ENCODE data around the gene FREM1. TPM values are rescaled to one million over a fixed set of nuclear protein-coding genes. Genes with fewer than 3 reads are reported as not detected.

The FREM1 gene
- total RNA-seq, 2 donors from 2014 or later = 8.6 to 21.0 TPM

GRCh38 chr9:14899042-14899814 is 11.0 kb downstream of the FREM1 start:
- peaks cover 13% of the 10 kb centered on the region for H3K9me3 Mint-ChIP-seq
- peaks cover 8% of the 10 kb centered on the region for H3K9me3 ChIP-seq (ENCODE audit: control insufficient read depth, low read length)
- H3K9ac ChIP-seq (ENCODE audit: extremely low read depth, low read length, poor library complexity, severe bottlenecking) = no peak overlapping the region
- TF ChIP-seq CTCF (conservative IDR thresholded peaks at IDR 0.05) = no peak
- no peak overlapping the region for H3K4me3 ChIP-seq (ENCODE audit: low read length)
- no peaks in the 10 kb centered on the region for H3K27me3 ChIP-seq (ENCODE audit: control insufficient read depth, insufficient read depth, low read length, poor library complexity, severe bottlenecking)
- no peak overlapping the region for H3K4me3 Mint-ChIP-seq
- H3K4me1 Mint-ChIP-seq = peaks cover 24% of the 10 kb centered on the region
- no peak overlapping the region for H3K27ac ChIP-seq (ENCODE audit: low read depth, low read length)
- peaks cover 2% of the 10 kb centered on the region for H3K36me3 Mint-ChIP-seq (ENCODE audit: low read depth)
- 90% methylated on average over 5 to 6 of the region's 6 CpGs for WGBS, 2 experiments (ENCODE audit: insufficient coverage in 1 of 2, insufficient read length in 1 of 2)
- H3K4me1 ChIP-seq (ENCODE audit: control insufficient read depth, insufficient read depth, low read length) = peaks cover 12% of the 10 kb centered on the region
- H3K27ac Mint-ChIP-seq = no peak overlapping the region
- H3K36me3 ChIP-seq (ENCODE audit: control insufficient read depth, insufficient read depth, low read length) = no peaks in the 10 kb centered on the region
- no peaks in the 10 kb centered on the region for H3K27me3 Mint-ChIP-seq (ENCODE audit: insufficient read depth)
- DNase-seq = no peak

GRCh38 chr9:14895806-14896205 is 14.4 kb downstream of the FREM1 start:
- H3K9ac ChIP-seq (ENCODE audit: extremely low read depth, low read length, poor library complexity, severe bottlenecking) = no peak overlapping the region
- WGBS, 2 experiments (ENCODE audit: insufficient coverage in 1 of 2, insufficient read length in 1 of 2) = 78 to 80% methylated on average over 1 of the region's 1 CpG
- Mint-ChIP-seq H3K4me3 (no peak overlapping the region), H3K4me1 (no peaks in the 10 kb centered on the region), H3K27ac (no peak overlapping the region), H3K36me3 (ENCODE audit: low read depth) (peaks cover 2% of the 10 kb centered on the region), H3K27me3 (ENCODE audit: insufficient read depth) (no peaks in the 10 kb centered on the region), H3K9me3 (peaks cover 13% of the 10 kb centered on the region)
- no peaks in the 10 kb centered on the region for H3K4me1 ChIP-seq (ENCODE audit: control insufficient read depth, insufficient read depth, low read length)
- H3K9me3 ChIP-seq (ENCODE audit: control insufficient read depth, low read length) = peaks cover 11% of the 10 kb centered on the region
- H3K27me3 ChIP-seq (ENCODE audit: control insufficient read depth, insufficient read depth, low read length, poor library complexity, severe bottlenecking) = no peaks in the 10 kb centered on the region
- DNase-seq = no peak
- no peak overlapping the region for H3K4me3 ChIP-seq (ENCODE audit: low read length)
- no peak for TF ChIP-seq CTCF (conservative IDR thresholded peaks at IDR 0.05)
- H3K36me3 ChIP-seq (ENCODE audit: control insufficient read depth, insufficient read depth, low read length) = no peaks in the 10 kb centered on the region
- no peak overlapping the region for H3K27ac ChIP-seq (ENCODE audit: low read depth, low read length)

GRCh38 chr9:14893280-14893679 is 16.9 kb downstream of the FREM1 start:
- Mint-ChIP-seq H3K4me3 (no peak overlapping the region), H3K27me3 (ENCODE audit: insufficient read depth) (no peaks in the 10 kb centered on the region)
- H3K27me3 ChIP-seq (ENCODE audit: control insufficient read depth, insufficient read depth, low read length, poor library complexity, severe bottlenecking) = no peaks in the 10 kb centered on the region

More at GRCh38 chr9:14893280-14893679, 16.9 kb downstream of the FREM1 start:
- no peak for DNase-seq
- Histone ChIP-seq H3K36me3 (ENCODE audit: control insufficient read depth, insufficient read depth, low read length) (no peaks in the 10 kb centered on the region), H3K9ac (ENCODE audit: extremely low read depth, low read length, poor library complexity, severe bottlenecking) (no peak overlapping the region), H3K27ac (ENCODE audit: low read depth, low read length) (no peak overlapping the region), H3K9me3 (ENCODE audit: control insufficient read depth, low read length) (peaks cover 11% of the 10 kb centered on the region), H3K4me3 (ENCODE audit: low read length) (no peak overlapping the region), H3K4me1 (ENCODE audit: control insufficient read depth, insufficient read depth, low read length) (no peaks in the 10 kb centered on the region)
- Mint-ChIP-seq H3K27ac (no peak overlapping the region), H3K4me1 (peaks cover 14% of the 10 kb centered on the region), H3K36me3 (ENCODE audit: low read depth) (peaks cover 2% of the 10 kb centered on the region), H3K9me3 (peaks cover 13% of the 10 kb centered on the region)
- TF ChIP-seq CTCF (conservative IDR thresholded peaks at IDR 0.05) = no peak
- WGBS, 2 experiments (ENCODE audit: insufficient coverage in 1 of 2, insufficient read length in 1 of 2) = 95 to 100% methylated on average over 1 of the region's 1 CpG
